GM13977 (cell line): ENCODE results near the gene SLC8A1.

Source experiments
- DNase-seq: peaks from one replicate; pipeline ENCODE4 v3.0.0; 2012; ENCODE audit warnings: low spot score
- CTCF ChIP-seq: IDR thresholded peaks from 2 replicates; pipeline ENCODE4 v1.5.1; 2012; ENCODE audit warnings: mild to moderate bottlenecking, control low read depth; ENCODE audit not compliant: insufficient read depth; ENCODE audit errors: extremely low read depth, missing control alignments
- in situ Hi-C: fragments of 300-500 bp; cut with MboI; formaldehyde crosslinking; loops from one replicate; pipeline ENCODE4 v1.12.0; 2022; ENCODE audit warnings: low sequenced_read_pairs, low pct_unique_long_range_greater_than_20kb, mixed read lengths, inconsistent platforms; ENCODE audit not compliant: unreplicated experiment

Gene SLC8A1

GRCh38 chr2:40487602-40488001, 35.7 kb upstream of the SLC8A1 start:
- DNase-seq: no peak
- no peak for TF ChIP-seq CTCF
- in situ Hi-C loops: no loop called here

- no peak for TF ChIP-seq CTCF
- no peak for DNase-seq
- in situ Hi-C loops: no loop called here
Observed at GRCh38 chr2:40485854-40486253, 34.0 kb upstream of the SLC8A1 start.

- in situ Hi-C loops: no loop called here
- no peak for DNase-seq
- TF ChIP-seq CTCF: no peak
Observed at GRCh38 chr2:40485318-40485717, 33.4 kb upstream of the SLC8A1 start.

GRCh38 chr2:40483549-40484243, 31.8 kb upstream of the SLC8A1 start:
- in situ Hi-C loops: no loop called here
- TF ChIP-seq CTCF: no peak
- no peak for DNase-seq

- no peak for DNase-seq
- in situ Hi-C loops: no loop called here
- no peak for TF ChIP-seq CTCF
Observed at GRCh38 chr2:40480596-40480995, 28.7 kb upstream of the SLC8A1 start.

GRCh38 chr2:40480073-40480472, 28.2 kb upstream of the SLC8A1 start:
- no peak for TF ChIP-seq CTCF
- no peak for DNase-seq
- in situ Hi-C loops: no loop called here
